Astrocyte (in vitro differentiated cells and primary cell): Measurements from ENCODE around the gene RAB14. TPM values are rescaled to one million over a fixed set of nuclear protein-coding genes. Genes with fewer than 3 reads are reported as not detected.

Experiments used
- DNase-seq: peaks from one replicate; pipeline ENCODE4 v3.0.0-alpha.2; 2010; ENCODE audit warnings: low read depth
- FAIRE-seq: peaks from 2 replicates; lab custom pipeline; 2011; peaks lifted over from hg19 to GRCh38; lab: Jason Lieb, UNC
- H2AFZ ChIP-seq: 2 replicates; pipeline ENCODE4 v1.6.0; 2012; ENCODE audit warnings: low read depth, low read length, inconsistent platforms
- H3K27ac ChIP-seq: 2 replicates; pipeline ENCODE4 v1.5.1; 2011; ENCODE audit warnings: low read depth, low read length, inconsistent platforms
- H3K27me3 ChIP-seq: 2 replicates; pipeline ENCODE4 v1.6.0; 2011; ENCODE audit warnings: low read length, inconsistent platforms; ENCODE audit not compliant: insufficient read depth
- H3K36me3 ChIP-seq: 2 replicates; pipeline ENCODE4 v1.5.1; 2011; ENCODE audit warnings: low read length, inconsistent platforms; ENCODE audit not compliant: insufficient read depth
- H3K4me1 ChIP-seq: 2 replicates; pipeline ENCODE4 v1.5.1; 2011; ENCODE audit warnings: low read length, inconsistent platforms; ENCODE audit not compliant: insufficient read depth
- H3K4me2 ChIP-seq: 2 replicates; pipeline ENCODE4 v1.6.0; 2012; ENCODE audit warnings: low read length, inconsistent platforms
- H3K4me3 ChIP-seq: 2 replicates; pipeline ENCODE4 v1.5.1; 2011; ENCODE audit warnings: low read depth, mild to moderate bottlenecking, low read length, inconsistent platforms; ENCODE audit not compliant: insufficient read depth
- H3K79me2 ChIP-seq: 2 replicates; pipeline ENCODE4 v1.6.0; 2012; ENCODE audit warnings: mild to moderate bottlenecking, low read length, inconsistent platforms; ENCODE audit not compliant: insufficient read depth
- H3K9ac ChIP-seq: 2 replicates; pipeline ENCODE4 v1.6.0; 2012; ENCODE audit warnings: mild to moderate bottlenecking, low read length, inconsistent platforms
- H3K9me3 ChIP-seq: 2 replicates; pipeline ENCODE4 v1.5.1; 2012; ENCODE audit warnings: low read depth, mild to moderate bottlenecking, low read length, inconsistent platforms; ENCODE audit not compliant: insufficient read depth
- H4K20me1 ChIP-seq: 2 replicates; pipeline ENCODE4 v1.6.0; 2012; ENCODE audit warnings: low read length, inconsistent platforms; ENCODE audit not compliant: insufficient read depth
- H3K27ac Mint-ChIP-seq: one replicate; pipeline ENCODE4 v1.8.0; 2021; ENCODE audit warnings: mild to moderate bottlenecking, mixed read lengths; ENCODE audit not compliant: unreplicated experiment
- H3K27me3 Mint-ChIP-seq: one replicate; pipeline ENCODE4 v1.8.0; 2021; ENCODE audit warnings: low read depth, mixed read lengths; ENCODE audit not compliant: unreplicated experiment
- H3K36me3 Mint-ChIP-seq: one replicate; pipeline ENCODE4 v1.8.0; 2021; ENCODE audit warnings: low read depth, mixed read lengths; ENCODE audit not compliant: unreplicated experiment
- H3K4me1 Mint-ChIP-seq: one replicate; pipeline ENCODE4 v1.8.0; 2021; ENCODE audit warnings: low read depth, mixed read lengths; ENCODE audit not compliant: unreplicated experiment
- H3K4me3 Mint-ChIP-seq: one replicate; pipeline ENCODE4 v1.8.0; 2021; ENCODE audit warnings: mild to moderate bottlenecking, moderate library complexity, mixed read lengths; ENCODE audit not compliant: unreplicated experiment
- H3K9me3 Mint-ChIP-seq: one replicate; pipeline ENCODE4 v1.8.0; 2021; ENCODE audit warnings: mild to moderate bottlenecking, mixed read lengths; ENCODE audit not compliant: unreplicated experiment
- EZH2 ChIP-seq: IDR thresholded peaks from 2 replicates; pipeline ENCODE4 v1.6.1; 2012; ENCODE audit warnings: mild to moderate bottlenecking, low read length, inconsistent platforms; ENCODE audit not compliant: insufficient read depth
- total RNA-seq: library from RNA; stranded (reverse); gene quantifications from 2 replicates; pipeline ENCODE4 v1.2.1, GENCODE V29; 2021
- TF ChIP-seq, protein P1 (sequence below): IDR thresholded peaks from 2 replicates; pipeline ENCODE4 v1.5.1; 2011; ENCODE audit warnings: low read depth, mild to moderate bottlenecking, inconsistent platforms, low read length, moderate library complexity; ENCODE audit not compliant: insufficient read depth

The RAB14 gene
- total RNA-seq, 1 donor from 2014 or later: 72.1 TPM

DNA sequence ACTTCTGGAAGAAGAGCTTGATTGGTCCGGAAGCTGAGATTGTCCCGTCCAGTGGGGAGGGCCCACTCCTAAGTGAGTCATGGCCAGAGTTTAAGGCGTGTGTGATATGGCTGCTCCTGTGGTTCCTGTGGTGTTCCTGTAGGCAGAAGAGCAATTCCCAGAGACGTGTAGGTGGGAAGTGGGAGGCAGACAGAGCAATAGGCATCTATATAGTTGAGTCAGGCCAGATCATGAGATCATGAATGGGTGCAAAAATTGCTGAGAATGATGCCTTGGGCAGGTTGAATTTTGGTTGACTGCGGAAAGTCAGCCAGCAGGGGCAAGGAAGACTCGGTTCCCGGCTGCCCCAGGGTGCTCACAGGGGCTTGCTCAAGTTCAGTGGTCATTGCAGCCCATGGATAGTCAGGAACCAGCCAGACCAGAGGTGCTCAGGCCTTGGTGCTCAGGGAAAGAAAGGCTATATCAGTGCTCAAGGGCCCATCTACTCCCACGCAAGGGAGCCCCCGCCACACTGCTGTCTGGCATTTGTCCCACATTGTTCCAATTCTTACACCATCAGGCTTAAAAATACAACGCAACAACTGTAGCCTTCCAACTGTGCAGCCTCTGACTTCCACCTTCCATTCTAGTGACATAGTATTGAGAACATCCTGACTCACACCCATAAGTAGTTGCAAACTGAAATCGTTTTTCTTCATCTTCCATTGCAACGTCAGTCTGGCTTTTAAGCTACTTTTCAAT lies 45.3 kb upstream of the RAB14 start:
- Histone ChIP-seq H3K79me2 (no peaks in the 10 kb centered on the region), H4K20me1 (no peaks in the 10 kb centered on the region), H3K27ac (peak overlapping the region; percentile 90), H3K36me3 (no peaks in the 10 kb centered on the region), H3K4me3 (peak overlapping the region; percentile 20), H3K9ac (peak overlapping the region; percentile 58), H3K4me1 (peaks cover 17% of the 10 kb centered on the region), H3K27me3 (no peaks in the 10 kb centered on the region), H3K4me2 (peak overlapping the region; percentile 70), H3K9me3 (no peaks in the 10 kb centered on the region), H2AFZ (peak overlapping the region; percentile 25)
- peaks cover 10% of the 10 kb centered on the region for H3K9me3 Mint-ChIP-seq
- H3K36me3 Mint-ChIP-seq: peaks cover 5% of the 10 kb centered on the region
- DNase-seq: peak; percentile 94
- TF ChIP-seq, protein P1, sequence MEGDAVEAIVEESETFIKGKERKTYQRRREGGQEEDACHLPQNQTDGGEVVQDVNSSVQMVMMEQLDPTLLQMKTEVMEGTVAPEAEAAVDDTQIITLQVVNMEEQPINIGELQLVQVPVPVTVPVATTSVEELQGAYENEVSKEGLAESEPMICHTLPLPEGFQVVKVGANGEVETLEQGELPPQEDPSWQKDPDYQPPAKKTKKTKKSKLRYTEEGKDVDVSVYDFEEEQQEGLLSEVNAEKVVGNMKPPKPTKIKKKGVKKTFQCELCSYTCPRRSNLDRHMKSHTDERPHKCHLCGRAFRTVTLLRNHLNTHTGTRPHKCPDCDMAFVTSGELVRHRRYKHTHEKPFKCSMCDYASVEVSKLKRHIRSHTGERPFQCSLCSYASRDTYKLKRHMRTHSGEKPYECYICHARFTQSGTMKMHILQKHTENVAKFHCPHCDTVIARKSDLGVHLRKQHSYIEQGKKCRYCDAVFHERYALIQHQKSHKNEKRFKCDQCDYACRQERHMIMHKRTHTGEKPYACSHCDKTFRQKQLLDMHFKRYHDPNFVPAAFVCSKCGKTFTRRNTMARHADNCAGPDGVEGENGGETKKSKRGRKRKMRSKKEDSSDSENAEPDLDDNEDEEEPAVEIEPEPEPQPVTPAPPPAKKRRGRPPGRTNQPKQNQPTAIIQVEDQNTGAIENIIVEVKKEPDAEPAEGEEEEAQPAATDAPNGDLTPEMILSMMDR: no peak
- no peak for TF ChIP-seq EZH2
- H3K27me3 Mint-ChIP-seq: no peaks in the 10 kb centered on the region
- peak overlapping the region; percentile 92 for H3K27ac Mint-ChIP-seq
- H3K4me1 Mint-ChIP-seq: peaks cover 14% of the 10 kb centered on the region
- peak; percentile 49 for FAIRE-seq
- no peak overlapping the region for H3K4me3 Mint-ChIP-seq

DNA sequence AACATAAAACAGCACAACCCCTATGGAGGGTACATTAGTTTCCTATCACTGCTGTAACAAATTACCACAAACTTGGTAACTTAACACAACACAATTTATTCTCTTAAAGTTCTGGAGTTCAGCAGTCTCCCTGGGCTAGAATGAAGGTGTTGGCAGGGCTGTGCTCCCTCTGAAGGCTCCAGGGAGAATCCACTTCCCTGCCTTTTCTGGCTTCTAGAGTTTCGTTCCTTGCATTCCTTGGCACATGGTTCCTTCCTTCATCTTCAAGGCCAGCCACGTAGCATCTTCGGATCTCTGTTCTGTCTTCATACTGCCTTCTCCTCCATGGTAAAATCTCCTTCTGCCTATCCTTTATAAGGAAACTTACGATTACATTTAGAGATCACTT lies 41.3 kb upstream of the RAB14 start:
- no peak overlapping the region for H2AFZ ChIP-seq

More for the DNA sequence above, 41.3 kb upstream of the RAB14 start:
- Mint-ChIP-seq H3K36me3 (peaks cover 7% of the 10 kb centered on the region), H3K27ac (no peak overlapping the region), H3K4me3 (no peak overlapping the region), H3K9me3 (peaks cover 8% of the 10 kb centered on the region), H3K4me1 (peaks cover 23% of the 10 kb centered on the region), H3K27me3 (peaks cover 6% of the 10 kb centered on the region)
- no peak for DNase-seq
- H3K36me3 ChIP-seq: no peaks in the 10 kb centered on the region
- no peaks in the 10 kb centered on the region for H4K20me1 ChIP-seq
- no peak for TF ChIP-seq EZH2
- TF ChIP-seq, protein P1: no peak
- no peak overlapping the region for H3K4me3 ChIP-seq
- no peak overlapping the region for H3K4me2 ChIP-seq
- no peaks in the 10 kb centered on the region for H3K27me3 ChIP-seq
- no peak overlapping the region for H3K9ac ChIP-seq
- peaks cover 17% of the 10 kb centered on the region for H3K4me1 ChIP-seq
- no peak for FAIRE-seq
- H3K9me3 ChIP-seq: no peaks in the 10 kb centered on the region
- no peaks in the 10 kb centered on the region for H3K79me2 ChIP-seq
- H3K27ac ChIP-seq: no peak overlapping the region
